Activated naive CD8-positive, alpha-beta T cell treated with anti-CD3 and anti-CD28 coated beads, Interleukin-2, amount 10 ng/mL, durations not matched to agents 7 days and 5 days (primary cell): Measurements from ENCODE around the gene OIT3. TPM values are rescaled to one million over a fixed set of nuclear protein-coding genes. Genes with fewer than 3 reads are reported as not detected.

ENCODE experiments used
- ATAC-seq: fragments of 150-1000 bp; cut with Tn5 transposase; one replicate; pipeline ENCODE4 v1.10.0; 2021; ENCODE audit warnings: low read depth, moderate library complexity
- POLR2A ChIA-PET: fragments of 350-600 bp; sonication (Branson Sonifier 250); formaldehyde crosslinking; loops from one replicate; lab custom pipeline; 2021; ENCODE audit warnings: antibody characterized with exemption; lab: Charles Lee
- DNase-seq: peaks from one replicate; pipeline ENCODE4 v3.0.0; 2021
- H3K27ac Mint-ChIP-seq: one replicate; pipeline ENCODE4 v1.8.0; 2022; ENCODE audit warnings: mild to moderate bottlenecking, mixed read lengths
- H3K27me3 Mint-ChIP-seq: one replicate; pipeline ENCODE4 v1.8.0; 2022; ENCODE audit warnings: mild to moderate bottlenecking, moderate library complexity, mixed read lengths
- H3K36me3 Mint-ChIP-seq: one replicate; pipeline ENCODE4 v1.8.0; 2021; ENCODE audit warnings: mild to moderate bottlenecking, mixed read lengths
- H3K4me1 Mint-ChIP-seq: one replicate; pipeline ENCODE4 v1.8.0; 2021; ENCODE audit warnings: mixed read lengths
- H3K4me3 Mint-ChIP-seq: one replicate; pipeline ENCODE4 v1.8.0; 2022; ENCODE audit warnings: mild to moderate bottlenecking, moderate library complexity, mixed read lengths
- H3K9me3 Mint-ChIP-seq: one replicate; pipeline ENCODE4 v1.8.0; 2021; ENCODE audit warnings: mixed read lengths
- total RNA-seq, 2 experiments: library from RNA; stranded (reverse); gene quantifications; one replicate each; pipeline ENCODE4 v1.2.3, GENCODE V29; 2021

Gene OIT3
- not detected for total RNA-seq

DNA sequence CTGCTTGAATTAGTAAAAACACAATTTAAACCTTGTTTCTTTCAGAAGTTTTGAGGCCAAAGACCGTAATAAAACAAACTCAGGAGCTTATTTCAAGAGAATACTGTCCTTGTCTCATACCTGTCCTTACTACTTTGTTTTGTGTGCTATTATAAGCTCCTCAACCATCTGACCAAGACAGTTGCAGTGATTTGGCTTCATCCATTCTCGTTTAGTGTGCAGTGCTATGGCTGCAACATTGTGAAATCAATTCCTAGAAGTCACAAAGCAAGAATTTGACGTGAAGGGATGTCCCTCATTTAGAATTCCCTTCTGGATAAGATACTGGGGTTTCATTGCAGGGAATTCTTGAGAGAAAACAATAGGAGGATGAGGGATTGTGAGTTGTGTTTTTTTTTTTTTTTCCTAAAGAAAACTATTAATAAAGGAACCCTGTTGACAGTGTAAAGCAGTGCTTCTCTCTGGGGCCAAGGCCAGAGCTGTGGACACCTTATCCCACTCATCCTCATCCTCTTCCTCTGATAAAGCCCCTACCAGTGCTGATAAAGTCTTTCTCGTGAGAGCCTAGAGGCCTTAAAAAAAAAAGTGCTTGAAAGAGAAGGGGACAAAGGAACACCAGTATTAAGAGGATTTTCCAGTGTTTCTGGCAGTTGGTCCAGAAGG, at the start of gene OIT3:
TSS of gene OIT3 (plus strand) at position 604 of the 663 bp plus-strand sequence. CDS start 60 bp downstream, outside the sequence.
- Mint-ChIP-seq H3K27me3 (peaks cover 12% of the 10 kb centered on the region), H3K4me1 (peaks cover 2% of the 10 kb centered on the region), H3K27ac (no peak within 1 kb of the TSS), H3K4me3 (no peak within 1 kb of the TSS), H3K36me3 (peaks cover 9% of the 10 kb centered on the region), H3K9me3 (no peaks in the 10 kb centered on the region)
- DNase-seq = no peak
- no peak for ATAC-seq
- POLR2A ChIA-PET = interaction anchor here (0.6 kb wide), 1 partner anchor 492 kb away, joined by 3 read pairs; no protein-coding TSS in a partner anchor

DNA sequence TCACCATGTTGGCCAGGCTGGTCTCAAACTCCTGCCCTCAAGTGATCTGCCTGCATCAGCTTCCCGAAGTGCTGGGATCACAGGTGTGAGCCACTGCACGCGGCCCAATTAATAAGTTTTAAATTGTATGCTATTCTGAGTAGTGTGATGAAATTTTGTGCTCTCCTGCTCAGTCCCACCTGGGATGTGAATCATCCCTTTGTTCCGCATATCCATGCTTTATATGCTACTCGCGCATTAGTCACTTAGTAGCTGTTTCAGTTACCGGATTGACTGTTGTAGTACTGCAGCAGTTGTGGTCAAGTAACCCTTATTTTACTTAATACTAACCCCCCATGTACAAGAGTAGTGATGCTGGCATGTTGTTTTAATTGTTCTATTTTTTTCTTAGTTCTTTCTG, 47.3 kb upstream of the OIT3 start:
- ATAC-seq (no peak), DNase-seq (no peak)
- Mint-ChIP-seq H3K4me3 (no peak overlapping the region), H3K27ac (no peak overlapping the region), H3K36me3 (peaks cover 5% of the 10 kb centered on the region), H3K27me3 (no peaks in the 10 kb centered on the region), H3K4me1 (no peaks in the 10 kb centered on the region), H3K9me3 (peaks cover 2% of the 10 kb centered on the region)
- POLR2A ChIA-PET = no interaction called here

DNA sequence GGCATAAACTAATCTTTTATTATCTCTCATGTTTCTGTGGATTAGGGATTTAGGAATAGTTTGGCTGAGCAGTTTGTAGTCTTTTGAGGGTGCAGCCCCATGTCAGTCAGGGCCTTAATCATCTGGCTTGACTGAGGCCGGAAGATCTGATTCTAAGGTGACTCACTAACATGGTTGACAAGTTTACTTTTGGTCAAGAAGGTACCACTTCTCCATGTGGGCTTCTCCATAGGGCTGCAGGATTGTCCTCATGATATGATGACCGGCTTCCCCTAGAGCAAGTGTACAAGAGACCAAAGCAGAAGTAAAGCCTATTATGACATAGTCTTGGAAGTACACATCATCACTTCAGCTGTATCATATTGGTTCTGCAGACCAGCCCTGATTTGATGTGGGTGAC, 45.9 kb upstream of the OIT3 start:
- Mint-ChIP-seq H3K36me3 (peaks cover 7% of the 10 kb centered on the region), H3K4me3 (no peak overlapping the region), H3K9me3 (peaks cover 4% of the 10 kb centered on the region), H3K27ac (no peak overlapping the region), H3K4me1 (no peaks in the 10 kb centered on the region), H3K27me3 (no peaks in the 10 kb centered on the region)
- ATAC-seq = no peak
- POLR2A ChIA-PET = no interaction called here
- DNase-seq = no peak

DNA sequence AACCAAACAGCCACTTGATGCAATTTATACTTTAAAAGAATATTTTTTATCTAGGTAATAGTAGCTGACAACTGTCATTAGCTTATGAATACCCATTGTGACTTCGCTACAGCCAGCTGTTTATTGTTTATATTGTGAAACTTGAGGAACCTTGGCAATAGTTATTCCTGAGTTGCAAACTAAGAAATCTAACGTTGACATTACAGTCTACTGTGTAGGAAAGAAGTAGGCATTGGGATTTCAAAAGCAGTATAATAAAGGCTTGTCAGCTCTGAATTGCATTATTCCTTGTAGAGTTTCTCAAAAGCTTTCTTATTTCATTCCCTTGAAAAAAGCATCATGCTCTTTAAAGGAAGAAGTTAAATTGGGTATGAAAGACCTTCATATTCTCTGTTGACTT, 42.7 kb upstream of the OIT3 start:
- no peaks in the 10 kb centered on the region for H3K27me3 Mint-ChIP-seq
- no peaks in the 10 kb centered on the region for H3K4me1 Mint-ChIP-seq
- peaks cover 7% of the 10 kb centered on the region for H3K36me3 Mint-ChIP-seq
- H3K4me3 Mint-ChIP-seq = no peak overlapping the region
- peaks cover 4% of the 10 kb centered on the region for H3K9me3 Mint-ChIP-seq
- no peak for DNase-seq
- H3K27ac Mint-ChIP-seq = no peak overlapping the region
- POLR2A ChIA-PET = no interaction called here
- no peak for ATAC-seq

DNA sequence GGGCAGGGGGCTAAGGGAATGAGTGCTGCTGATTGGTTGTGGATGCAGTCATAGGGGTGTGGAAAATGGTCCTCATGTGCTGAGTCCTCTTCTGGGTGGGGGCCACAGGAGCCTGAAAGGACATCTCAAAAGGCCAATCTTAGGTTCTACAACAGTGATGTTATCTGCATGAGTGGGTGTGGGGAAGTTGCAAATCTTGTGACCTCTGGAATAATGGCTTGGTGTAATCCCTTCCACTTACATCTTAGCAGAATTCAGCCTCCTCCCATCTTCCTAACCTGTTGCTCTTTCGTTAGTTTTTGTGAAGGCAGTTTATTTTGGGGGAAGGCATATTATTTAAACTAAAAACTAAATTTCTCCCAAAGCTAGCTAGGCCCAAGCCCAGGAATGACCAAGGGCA, 42.0 kb upstream of the OIT3 start:
- H3K36me3 Mint-ChIP-seq = peaks cover 7% of the 10 kb centered on the region
- no peak overlapping the region for H3K4me3 Mint-ChIP-seq
- DNase-seq (no peak), ATAC-seq (no peak)
- no peaks in the 10 kb centered on the region for H3K27me3 Mint-ChIP-seq
- H3K4me1 Mint-ChIP-seq = no peaks in the 10 kb centered on the region
- peaks cover 4% of the 10 kb centered on the region for H3K9me3 Mint-ChIP-seq
- H3K27ac Mint-ChIP-seq = no peak overlapping the region
- POLR2A ChIA-PET = no interaction called here

DNA sequence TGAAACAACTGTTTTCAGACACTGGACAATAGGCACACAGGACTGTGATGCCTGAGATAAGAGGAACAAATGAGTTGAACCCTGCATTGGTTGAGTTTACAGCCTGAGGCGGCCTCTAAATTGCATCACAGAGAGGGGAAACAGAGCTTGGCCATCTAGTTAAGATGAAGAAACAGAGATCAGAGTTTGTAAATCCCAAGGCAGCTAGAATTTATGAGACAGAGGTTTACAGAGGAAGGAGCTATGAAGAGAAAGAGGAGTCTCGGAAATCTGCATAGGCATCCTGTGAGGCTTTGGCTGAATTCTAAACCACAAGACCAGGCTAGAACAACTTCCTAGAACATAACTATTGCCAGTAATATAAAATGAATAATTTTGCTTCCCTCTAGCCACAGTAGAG, 41.0 kb upstream of the OIT3 start:
- Mint-ChIP-seq H3K27me3 (no peaks in the 10 kb centered on the region), H3K4me1 (no peaks in the 10 kb centered on the region), H3K9me3 (peaks cover 4% of the 10 kb centered on the region), H3K36me3 (peaks cover 7% of the 10 kb centered on the region), H3K27ac (no peak overlapping the region), H3K4me3 (no peak overlapping the region)
- ATAC-seq (no peak), DNase-seq (no peak)
- POLR2A ChIA-PET = no interaction called here

DNA sequence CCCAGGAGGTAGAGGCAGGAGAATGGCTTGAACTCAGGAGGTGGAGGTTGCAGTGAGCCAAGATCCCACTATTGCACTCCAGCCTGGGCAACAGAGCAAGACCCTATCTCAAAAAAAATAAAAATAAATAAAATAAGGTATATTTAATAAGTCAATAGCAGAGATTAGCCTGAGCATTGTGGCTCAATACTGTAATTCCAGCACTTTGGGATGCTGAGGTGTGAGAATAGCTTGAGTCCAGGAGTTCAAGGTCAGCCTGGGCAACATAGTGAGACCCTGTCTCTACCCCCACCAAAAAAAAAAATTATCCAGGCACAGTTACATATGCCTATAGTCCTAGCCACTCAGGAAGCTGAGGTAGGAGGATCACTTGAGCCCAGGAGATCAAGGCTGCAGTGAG, 38.4 kb upstream of the OIT3 start:
- no peak overlapping the region for H3K27ac Mint-ChIP-seq
- H3K4me3 Mint-ChIP-seq = no peak overlapping the region
- peaks cover 2% of the 10 kb centered on the region for H3K36me3 Mint-ChIP-seq
- DNase-seq (no peak), ATAC-seq (no peak)
- peaks cover 2% of the 10 kb centered on the region for H3K9me3 Mint-ChIP-seq
- no peaks in the 10 kb centered on the region for H3K27me3 Mint-ChIP-seq
- no peaks in the 10 kb centered on the region for H3K4me1 Mint-ChIP-seq
- POLR2A ChIA-PET = no interaction called here

DNA sequence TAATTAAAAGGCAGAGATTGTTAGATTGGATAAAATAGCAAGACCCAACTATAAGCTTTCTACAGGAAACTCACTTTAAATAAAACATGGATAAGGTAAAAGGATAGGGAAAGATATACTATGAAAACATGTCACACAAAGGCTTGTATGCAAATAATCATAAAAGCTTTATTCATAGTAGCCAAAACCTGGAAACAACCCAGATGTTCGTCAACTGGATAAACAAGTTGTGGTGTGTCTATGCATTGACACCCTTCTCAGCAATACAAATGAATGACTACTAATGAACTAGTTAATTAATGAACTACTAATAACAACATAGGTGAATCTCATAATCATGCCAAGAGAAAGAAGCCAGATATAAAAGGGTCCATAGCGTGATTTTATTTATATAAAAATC, 37.7 kb upstream of the OIT3 start:
- ATAC-seq (no peak), DNase-seq (no peak)
- no peak overlapping the region for H3K4me3 Mint-ChIP-seq
- H3K27ac Mint-ChIP-seq = no peak overlapping the region
- no peaks in the 10 kb centered on the region for H3K27me3 Mint-ChIP-seq
- H3K36me3 Mint-ChIP-seq = peaks cover 2% of the 10 kb centered on the region
- H3K9me3 Mint-ChIP-seq = peaks cover 2% of the 10 kb centered on the region
- POLR2A ChIA-PET = no interaction called here
- H3K4me1 Mint-ChIP-seq = no peaks in the 10 kb centered on the region

DNA sequence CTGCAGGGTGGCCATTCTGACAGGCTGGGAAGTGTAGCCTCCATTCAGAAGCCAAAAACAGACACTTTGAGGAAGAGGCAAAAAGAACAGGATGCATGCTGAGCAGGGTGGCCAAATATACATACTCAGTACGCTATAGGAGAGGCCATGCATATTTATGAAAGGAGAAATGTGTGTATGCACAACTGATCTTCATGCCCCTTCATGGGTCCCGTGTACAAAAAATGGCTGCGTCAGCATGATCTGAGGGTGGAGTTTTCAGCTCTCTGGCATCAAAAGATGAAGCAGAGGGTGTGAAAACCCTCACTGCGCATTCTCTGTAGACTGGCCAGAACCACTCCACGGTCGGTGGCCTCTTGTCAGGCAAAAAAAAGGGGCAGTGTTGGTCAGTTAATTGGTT, 35.5 kb upstream of the OIT3 start:
- H3K27ac Mint-ChIP-seq = no peak overlapping the region

DNA sequence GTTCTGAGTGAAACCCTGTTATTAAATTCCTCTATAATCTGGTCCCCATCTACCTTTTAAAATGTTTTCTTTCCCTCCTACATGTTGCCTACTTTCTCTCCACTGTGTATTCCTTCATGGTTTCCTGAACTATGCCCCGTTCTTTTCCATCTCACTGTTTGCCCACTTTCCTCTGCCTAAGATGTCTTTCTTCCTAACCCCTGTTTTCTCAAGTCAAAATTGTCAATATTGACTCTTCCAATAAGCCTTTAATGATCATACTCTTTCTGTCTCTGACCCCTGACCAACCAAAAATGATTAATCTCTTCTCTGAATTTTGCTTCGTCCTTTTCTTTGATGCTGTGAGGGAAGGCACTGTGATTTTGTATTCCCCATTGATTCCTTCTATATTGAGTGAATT, 30.6 kb upstream of the OIT3 start:
- H3K4me1 Mint-ChIP-seq = no peaks in the 10 kb centered on the region
- no peak for ATAC-seq
- no peaks in the 10 kb centered on the region for H3K27me3 Mint-ChIP-seq
- no peak overlapping the region for H3K27ac Mint-ChIP-seq
- no peak overlapping the region for H3K4me3 Mint-ChIP-seq
- no peak for DNase-seq
- no peaks in the 10 kb centered on the region for H3K9me3 Mint-ChIP-seq
- POLR2A ChIA-PET = no interaction called here
- peaks cover 4% of the 10 kb centered on the region for H3K36me3 Mint-ChIP-seq

More for the DNA sequence above, 35.5 kb upstream of the OIT3 start:
- no peak for ATAC-seq
- Mint-ChIP-seq H3K4me1 (no peaks in the 10 kb centered on the region), H3K4me3 (no peak overlapping the region), H3K27me3 (no peaks in the 10 kb centered on the region), H3K36me3 (peaks cover 3% of the 10 kb centered on the region), H3K9me3 (no peaks in the 10 kb centered on the region)
- POLR2A ChIA-PET = no interaction called here
- DNase-seq = no peak

DNA sequence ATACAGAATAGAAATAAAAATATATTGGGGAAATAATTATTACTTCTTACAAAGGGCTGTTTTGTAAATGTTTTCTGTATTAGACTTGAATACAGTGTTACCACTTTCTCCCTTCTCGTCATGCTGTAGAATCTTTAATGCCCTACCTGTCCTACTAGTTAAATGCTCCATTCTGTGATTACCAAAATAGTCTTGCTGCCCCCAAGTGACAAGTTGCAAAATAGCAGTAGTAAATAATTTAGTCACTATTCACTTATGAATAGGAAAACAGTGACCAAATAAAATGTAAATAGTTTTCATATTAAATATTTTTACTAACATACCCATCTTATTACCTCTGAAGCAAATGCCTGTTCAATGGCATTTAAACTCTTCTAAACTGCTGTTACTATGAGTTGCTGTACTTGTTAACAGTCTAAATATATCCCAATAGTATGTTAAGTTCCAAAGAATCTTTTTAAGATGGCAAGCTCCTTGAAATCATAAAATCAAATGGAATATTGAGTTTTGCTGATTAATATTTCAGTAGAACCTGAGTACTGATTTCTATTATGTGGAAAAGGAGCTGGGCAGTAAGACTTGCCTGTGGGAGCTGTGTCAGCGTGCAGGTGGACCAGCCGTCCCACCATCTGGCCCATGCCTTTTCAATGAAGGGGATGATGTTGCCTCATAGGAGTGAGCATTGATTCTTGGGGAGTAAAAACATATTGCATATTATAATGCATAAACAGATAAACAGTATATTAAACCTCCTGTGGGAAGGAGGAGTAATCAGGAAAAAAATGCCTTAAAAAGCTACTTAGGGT, 18.1 kb upstream of the OIT3 start:
- no peak overlapping the region for H3K4me3 Mint-ChIP-seq
- POLR2A ChIA-PET = no interaction called here
- no peaks in the 10 kb centered on the region for H3K4me1 Mint-ChIP-seq
- no peak overlapping the region for H3K27ac Mint-ChIP-seq
- no peak for DNase-seq
- H3K9me3 Mint-ChIP-seq = peaks cover 3% of the 10 kb centered on the region
- H3K36me3 Mint-ChIP-seq = peaks cover 13% of the 10 kb centered on the region
- H3K27me3 Mint-ChIP-seq = no peaks in the 10 kb centered on the region
- peak; percentile 39 for ATAC-seq

DNA sequence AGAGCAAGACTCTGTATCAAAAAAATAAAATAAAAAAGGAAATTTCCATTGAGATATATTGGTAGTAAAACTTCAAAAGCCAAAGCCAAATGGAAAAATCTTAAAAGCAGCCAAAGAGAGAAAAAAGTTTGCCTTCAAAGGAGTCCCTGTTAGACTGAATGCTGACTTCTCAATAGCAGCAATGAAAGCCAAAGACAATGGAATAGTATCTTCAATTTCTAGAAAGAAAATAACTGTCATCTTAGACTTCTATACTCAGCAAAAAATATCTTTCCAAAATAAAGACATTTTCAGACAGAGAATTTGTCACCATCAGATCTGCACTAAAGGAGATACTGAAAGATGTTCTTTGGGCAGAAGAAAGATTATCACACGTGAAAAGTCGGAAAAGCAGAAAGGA, 14.3 kb upstream of the OIT3 start:
- H3K4me1 Mint-ChIP-seq = no peaks in the 10 kb centered on the region
- no peak overlapping the region for H3K27ac Mint-ChIP-seq
- peaks cover 10% of the 10 kb centered on the region for H3K9me3 Mint-ChIP-seq
- ATAC-seq (no peak), DNase-seq (no peak)
- no peak overlapping the region for H3K4me3 Mint-ChIP-seq
- no peaks in the 10 kb centered on the region for H3K27me3 Mint-ChIP-seq
- peaks cover 17% of the 10 kb centered on the region for H3K36me3 Mint-ChIP-seq
- POLR2A ChIA-PET = no interaction called here

DNA sequence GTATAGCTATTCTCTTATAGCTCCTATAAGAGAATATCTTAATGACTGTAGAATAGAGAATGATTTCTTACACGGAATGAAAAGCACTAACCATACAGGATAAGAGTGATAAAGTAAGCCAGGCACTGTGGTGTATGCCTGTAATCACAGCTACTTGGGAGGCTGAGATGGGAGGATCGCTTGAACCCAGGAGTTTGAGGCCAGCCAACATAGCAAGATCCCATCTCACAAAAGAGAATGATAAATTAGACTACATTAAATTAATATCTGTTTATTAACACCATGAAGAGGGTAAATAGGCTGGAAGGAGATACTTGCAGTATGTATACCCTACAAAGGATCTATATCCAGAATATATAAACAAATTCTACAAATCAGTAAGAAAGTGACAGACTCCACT, 12.2 kb upstream of the OIT3 start:
- H3K36me3 Mint-ChIP-seq = peaks cover 27% of the 10 kb centered on the region
- no peak overlapping the region for H3K4me3 Mint-ChIP-seq
- POLR2A ChIA-PET = no interaction called here
- DNase-seq (no peak), ATAC-seq (no peak)
- H3K4me1 Mint-ChIP-seq = no peaks in the 10 kb centered on the region
- H3K27me3 Mint-ChIP-seq = no peaks in the 10 kb centered on the region
- no peak overlapping the region for H3K27ac Mint-ChIP-seq
- H3K9me3 Mint-ChIP-seq = peaks cover 10% of the 10 kb centered on the region

DNA sequence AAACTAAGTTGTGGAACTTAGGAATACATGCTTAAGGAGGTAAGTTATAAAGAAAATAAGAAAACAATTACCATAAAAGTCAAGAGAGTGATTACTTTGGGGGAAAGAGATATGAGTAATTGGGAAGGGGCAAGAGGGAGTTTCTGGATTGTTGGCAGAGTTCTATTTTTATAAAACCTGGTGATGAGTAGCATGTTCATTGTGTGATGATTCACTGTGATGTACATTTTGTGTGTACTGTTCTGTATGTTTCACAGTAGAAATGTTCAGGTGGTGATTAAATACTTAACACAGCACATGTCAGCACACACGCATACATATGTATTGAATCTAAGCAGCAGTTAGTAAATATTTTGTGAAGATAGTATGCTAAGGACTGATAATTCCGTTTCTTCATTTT, 9.7 kb upstream of the OIT3 start:
- Mint-ChIP-seq H3K27me3 (no peaks in the 10 kb centered on the region), H3K27ac (no peak overlapping the region), H3K4me1 (peaks cover 11% of the 10 kb centered on the region), H3K9me3 (peaks cover 8% of the 10 kb centered on the region), H3K36me3 (peaks cover 34% of the 10 kb centered on the region), H3K4me3 (no peak overlapping the region)
- ATAC-seq (no peak), DNase-seq (no peak)
- POLR2A ChIA-PET = no interaction called here
